GM12891 (cell line): ENCODE measurements around the gene SLC6A13.

Source experiments
- POLR2A ChIP-seq: IDR thresholded peaks from 2 replicates; pipeline ENCODE4 v1.6.1; 2011; ENCODE audit warnings: low read depth, low read length, control low read depth
- POLR2AphosphoS5 ChIP-seq: IDR thresholded peaks from 2 replicates; pipeline ENCODE4 v1.6.1; 2011; ENCODE audit warnings: low read depth, low read length, control low read depth

- TF ChIP-seq POLR2AphosphoS5 (no peak), POLR2A (no peak)
These were observed 51.5 kb downstream of the SLC6A13 start for GRCh38 chr12:211142-211465.
